HG03342 (cell line): ENCODE data around the gene EXOG.

Source experiments
- ATAC-seq: cut with Tn5 transposase; IDR thresholded peaks from one replicate; pipeline ENCODE4 v1.9.1; 2021; ENCODE audit warnings: mild to moderate bottlenecking, moderate library complexity; ENCODE audit not compliant: unreplicated experiment

Gene EXOG, protein sequence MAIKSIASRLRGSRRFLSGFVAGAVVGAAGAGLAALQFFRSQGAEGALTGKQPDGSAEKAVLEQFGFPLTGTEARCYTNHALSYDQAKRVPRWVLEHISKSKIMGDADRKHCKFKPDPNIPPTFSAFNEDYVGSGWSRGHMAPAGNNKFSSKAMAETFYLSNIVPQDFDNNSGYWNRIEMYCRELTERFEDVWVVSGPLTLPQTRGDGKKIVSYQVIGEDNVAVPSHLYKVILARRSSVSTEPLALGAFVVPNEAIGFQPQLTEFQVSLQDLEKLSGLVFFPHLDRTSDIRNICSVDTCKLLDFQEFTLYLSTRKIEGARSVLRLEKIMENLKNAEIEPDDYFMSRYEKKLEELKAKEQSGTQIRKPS

DNA sequence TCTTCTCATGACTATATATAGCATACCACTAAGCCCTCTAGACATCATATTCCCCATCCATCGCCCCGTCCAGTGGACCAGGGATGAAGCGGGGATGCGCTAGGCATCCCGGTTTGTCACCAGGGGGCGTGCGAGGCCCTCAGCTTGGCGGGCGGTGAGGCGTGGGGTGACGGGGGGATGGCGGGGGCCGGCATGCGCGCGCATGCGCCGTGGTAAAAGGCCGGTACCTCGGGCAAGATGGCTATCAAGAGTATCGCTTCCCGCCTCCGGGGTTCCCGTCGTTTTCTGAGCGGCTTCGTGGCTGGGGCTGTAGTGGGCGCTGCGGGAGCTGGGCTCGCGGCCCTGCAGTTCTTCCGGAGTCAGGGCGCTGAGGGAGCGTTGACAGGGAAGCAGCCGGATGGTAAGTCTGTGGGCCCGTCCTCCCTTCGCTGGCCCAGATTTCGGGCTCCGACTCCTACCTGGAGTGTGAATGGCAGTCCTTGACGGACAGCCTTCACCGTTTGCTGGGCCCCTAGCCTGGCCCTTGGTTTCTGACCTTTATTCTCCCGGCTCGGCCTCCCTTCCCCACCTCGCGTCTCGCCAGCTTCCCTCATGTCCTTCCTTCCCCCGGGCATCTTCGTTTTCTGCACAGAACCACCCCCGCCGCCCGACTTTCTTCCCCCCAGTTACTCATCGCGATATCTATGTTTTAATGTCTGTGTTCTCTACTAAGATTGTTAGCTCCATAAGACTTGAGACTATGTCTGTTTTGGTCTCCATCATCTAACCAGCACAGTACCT lies at the start of gene EXOG:
Gene EXOG, plus strand, starts transcription at position 210 of the 780 bp plus-strand sequence. Its CDS starts 28 bp downstream, at position 238.
- peak; percentile 87 for ATAC-seq

DNA sequence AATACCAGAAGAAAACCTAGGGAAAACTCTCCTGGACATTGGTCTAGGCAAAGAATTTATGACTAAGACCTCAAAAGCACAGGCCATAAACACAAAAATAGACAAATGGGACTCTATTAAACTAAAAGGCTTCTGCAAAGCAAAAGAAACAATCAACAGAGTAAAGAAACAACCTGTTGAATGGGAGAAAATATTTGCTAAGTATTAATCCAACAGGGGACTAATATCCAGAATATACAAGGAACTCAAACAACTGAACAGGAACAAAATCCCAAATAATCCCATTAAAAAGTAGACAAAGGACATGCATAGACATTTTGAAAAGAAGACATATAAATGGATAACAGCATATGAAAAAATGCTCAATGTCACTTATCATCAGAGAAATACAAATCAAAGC lies 49.3 kb upstream of the EXOG start:
- no peak for ATAC-seq

DNA sequence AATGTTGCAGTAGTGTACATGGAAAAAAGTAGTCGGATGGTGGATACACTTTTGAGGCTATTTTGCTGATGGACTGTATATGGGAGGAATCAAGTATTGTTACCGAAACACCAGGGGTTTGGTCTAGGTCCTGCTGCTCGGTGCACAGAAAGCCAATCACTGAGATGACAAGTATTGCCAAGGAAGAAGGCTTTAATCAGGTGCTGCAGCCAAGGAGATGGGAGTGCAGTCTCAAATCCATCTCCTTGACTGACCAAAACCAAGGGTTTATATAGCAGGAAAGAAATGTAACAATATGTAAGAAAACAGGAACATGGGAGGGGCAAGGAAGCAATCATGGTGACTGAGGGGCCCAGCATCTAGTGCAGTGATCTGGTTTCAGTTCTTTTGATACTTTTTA lies 45.3 kb upstream of the EXOG start:
- no peak for ATAC-seq

DNA sequence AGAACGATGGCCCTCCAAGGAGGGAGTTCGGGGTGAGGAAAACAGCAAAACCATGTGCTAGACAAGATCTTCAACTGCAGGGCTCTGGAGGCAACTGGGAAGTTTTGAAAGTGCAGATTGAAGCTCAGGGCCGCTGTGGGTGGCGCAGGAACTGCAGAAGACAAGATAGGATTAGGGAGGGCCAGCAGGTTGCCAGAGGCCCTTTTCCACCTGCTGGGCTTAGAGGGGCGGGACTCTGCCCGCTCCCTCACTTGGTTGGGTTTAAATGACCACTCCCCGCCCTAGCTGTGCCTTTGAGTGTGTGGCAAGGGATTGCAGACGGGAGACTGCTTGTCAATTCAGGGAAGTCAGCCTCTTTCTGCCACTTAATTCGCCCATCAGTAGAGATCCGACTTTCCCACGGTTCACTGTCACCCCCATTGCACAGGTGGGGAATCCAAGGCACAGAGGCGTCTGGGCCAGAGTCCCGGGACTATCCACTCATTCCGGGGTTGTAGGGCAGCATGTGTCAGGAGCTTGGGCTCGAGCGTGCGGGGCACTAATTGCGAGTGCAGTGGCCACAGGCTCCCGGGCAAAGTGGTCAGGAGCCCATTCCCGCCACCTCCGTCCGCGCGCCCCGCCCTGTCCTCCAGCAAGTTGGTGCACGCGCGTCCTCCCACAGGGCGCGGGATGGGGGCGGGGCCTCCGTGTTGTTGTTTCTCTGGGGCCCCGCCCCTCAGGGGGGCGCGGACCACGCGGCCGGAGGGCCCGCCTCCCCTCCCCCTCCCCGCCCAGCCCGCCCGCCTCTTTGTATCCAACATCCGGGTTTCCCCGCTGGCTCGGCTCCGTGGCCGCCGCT lies 42.8 kb upstream of the EXOG start, which contains the start of gene ACVR2B:
Gene ACVR2B, plus strand, starts transcription at position 816 of the 838 bp plus-strand sequence. CDS start 433 bp downstream, outside the sequence.
- peak; percentile 49 for ATAC-seq

DNA sequence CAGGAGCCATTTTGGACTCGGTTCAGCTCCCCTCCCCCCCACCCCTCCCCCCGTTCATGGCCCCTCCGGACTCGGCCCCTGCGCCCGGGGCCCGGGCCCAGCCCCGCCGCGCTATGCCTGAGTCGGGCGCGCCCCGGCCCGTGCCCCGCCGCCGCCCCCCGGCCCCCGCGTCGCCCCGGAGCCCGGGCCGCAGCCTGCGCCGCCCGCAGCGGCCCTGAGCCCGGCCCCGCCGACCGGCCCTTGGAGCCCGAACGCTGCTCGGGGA lies 42.3 kb upstream of the EXOG start:
- ATAC-seq: no peak

- ATAC-seq: peak; percentile 39
Measured at GRCh38 chr3:38454178-38454883, 41.8 kb upstream of the EXOG start.

GRCh38 chr3:38454884-38455638 lies 41.1 kb upstream of the EXOG start:
- ATAC-seq: no peak

- ATAC-seq: no peak
Measured at GRCh38 chr3:38455639-38456430, 40.3 kb upstream of the EXOG start.

DNA sequence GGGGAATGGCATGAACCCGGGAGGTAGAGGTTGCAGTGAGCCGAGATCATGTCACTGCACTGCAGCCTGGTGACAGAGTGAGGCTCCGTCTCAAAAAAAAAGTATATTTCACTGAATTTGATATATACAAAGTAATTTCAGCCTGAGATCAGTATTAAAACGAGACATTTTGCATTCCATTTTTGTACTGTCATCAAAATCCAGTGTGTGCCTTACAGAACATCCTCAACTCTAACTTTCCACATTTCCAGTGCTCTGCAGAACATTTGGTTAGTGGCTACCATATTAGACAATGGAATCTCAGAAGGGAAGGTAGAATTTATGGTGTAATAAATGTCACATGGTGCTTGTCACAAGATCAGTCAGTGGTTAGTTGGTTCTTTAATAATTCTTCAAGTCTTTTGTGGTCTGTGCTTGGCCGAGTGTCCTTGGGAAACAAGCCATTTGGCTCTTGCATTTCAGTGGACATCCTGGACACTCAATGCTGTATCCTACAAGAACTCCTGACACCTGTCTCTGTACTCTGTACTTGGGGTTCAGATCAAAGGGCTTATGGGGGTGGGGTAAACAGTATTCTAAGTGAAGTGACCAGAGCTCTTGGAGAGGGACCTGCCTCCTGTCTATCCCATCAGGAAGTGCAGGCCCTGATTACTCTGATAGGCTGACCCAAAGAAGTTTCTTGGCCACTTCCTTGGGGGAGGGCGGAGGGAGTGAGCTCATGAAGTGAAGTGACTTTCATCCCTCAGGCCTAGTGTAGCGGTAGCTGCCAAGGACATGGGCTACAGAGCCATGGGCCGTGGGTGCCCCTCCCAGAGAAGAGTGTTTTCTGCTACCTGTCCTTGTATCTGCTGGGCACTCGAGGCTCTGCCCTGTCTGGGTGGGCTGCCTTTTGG lies 38.8 kb upstream of the EXOG start:
- no peak for ATAC-seq

DNA sequence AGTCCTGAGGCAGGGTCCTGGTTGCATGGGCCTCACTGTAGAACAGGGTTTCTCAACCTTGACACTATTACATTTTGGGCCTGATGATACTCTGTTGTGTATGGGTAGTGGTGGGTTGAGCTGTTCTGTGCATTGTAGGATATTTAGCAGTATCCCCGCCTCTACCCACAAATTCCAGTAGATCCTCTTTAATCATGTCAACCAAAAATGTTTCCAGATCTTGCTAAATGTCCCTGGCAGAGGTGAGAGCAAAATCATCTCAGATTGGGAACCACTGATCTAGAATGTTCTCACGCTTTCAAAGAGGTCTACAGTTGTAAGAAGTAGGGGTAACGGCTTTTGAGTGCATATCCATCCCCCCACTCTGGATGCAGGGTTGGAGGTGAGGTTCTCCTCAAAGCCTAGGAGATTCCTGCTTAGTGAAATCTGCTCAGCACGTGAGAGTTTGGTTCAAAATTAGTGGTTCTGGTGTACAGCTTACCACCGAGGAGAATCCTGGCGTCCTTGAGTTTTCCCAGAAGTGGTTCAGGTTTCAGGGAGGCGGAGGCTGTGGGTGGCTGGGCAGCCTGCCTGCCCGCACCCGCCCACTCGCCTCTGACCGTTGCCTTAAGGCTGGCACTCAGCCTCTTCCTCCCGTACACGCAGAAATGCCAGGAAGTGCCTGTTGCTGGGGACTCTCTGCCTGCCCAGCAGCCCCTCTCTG lies 37.2 kb upstream of the EXOG start:
- no peak for ATAC-seq

- no peak for ATAC-seq
Measured at GRCh38 chr3:38459499-38460048, 36.6 kb upstream of the EXOG start.

- ATAC-seq: no peak
Measured at GRCh38 chr3:38460377-38461270, 35.5 kb upstream of the EXOG start.

DNA sequence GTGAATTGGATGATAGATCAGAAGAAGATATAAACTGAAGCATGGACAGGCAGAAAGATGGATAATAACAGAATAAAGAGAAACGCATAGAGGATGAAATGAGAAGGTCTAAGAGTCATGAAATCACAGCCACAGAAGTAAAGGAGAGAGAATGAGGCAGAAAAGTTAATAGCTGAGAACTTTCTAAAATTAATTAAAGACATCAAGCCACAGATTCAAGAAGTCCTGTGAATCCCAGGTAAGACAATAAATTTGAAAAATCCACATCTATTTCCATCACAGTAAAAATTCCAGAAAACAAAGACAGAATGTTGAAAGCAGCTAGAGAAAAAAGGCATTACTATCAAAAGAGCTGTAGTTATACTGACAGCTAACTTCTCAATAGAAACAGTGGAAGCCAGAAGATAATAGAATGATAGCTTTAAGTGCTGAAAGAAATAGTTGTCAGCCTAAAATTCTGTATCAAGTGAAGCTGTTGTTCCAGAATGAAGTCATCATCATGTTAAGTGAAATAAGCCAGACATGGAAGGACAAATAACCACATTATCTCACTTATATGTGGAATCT lies 30.5 kb upstream of the EXOG start:
- ATAC-seq: no peak

GRCh38 chr3:38468765-38469164 lies 27.4 kb upstream of the EXOG start:
- no peak for ATAC-seq

DNA sequence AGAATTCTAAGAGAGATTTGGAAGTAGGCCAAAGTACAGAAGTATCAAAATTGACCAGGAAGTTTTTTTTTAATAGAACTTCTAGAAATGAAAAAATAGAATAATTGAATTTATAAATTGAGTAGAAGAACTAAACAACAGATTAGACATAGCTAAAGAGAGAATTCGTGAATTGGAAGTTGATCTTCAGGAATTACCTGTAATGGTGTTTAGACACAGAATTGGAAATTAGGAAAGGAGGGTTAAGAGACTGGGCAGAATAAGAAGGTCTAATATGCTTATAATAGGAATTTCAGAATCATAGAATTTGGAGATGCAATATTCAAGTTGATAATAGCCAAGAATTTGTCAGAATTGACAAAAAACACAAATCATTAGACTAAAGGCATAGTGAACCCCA lies 26.3 kb upstream of the EXOG start:
- ATAC-seq: no peak

- ATAC-seq: no peak
Measured at GRCh38 chr3:38471260-38471857, 24.8 kb upstream of the EXOG start.
